Left lung (tissue), 10 donors: Measurements from ENCODE around the gene FHOD3. TPM values are rescaled to one million over a fixed set of nuclear protein-coding genes. Genes with fewer than 3 reads are reported as not detected.

Source experiments
- ATAC-seq: fragments of 200-7000 bp; cut with Tn5 transposase; one replicate; pipeline ENCODE4 v1.9.1; 2020; ENCODE audit warnings: moderate library complexity
- DNase-seq, 4 donors: peaks; one replicate each; pipeline ENCODE4 v3.0.0-alpha.2; 2013 to 2020
- H3K27ac ChIP-seq, 2 donors: fragments of 200-600 bp; sonication (generic) in 1 of 2; one replicate each; pipeline versions ENCODE4 v1.5.0 to v1.8.0; 2020 to 2021
- H3K27me3 ChIP-seq, 2 donors: fragments of 200-600 bp; sonication (generic) in 1 of 2; one replicate each; pipeline versions ENCODE4 v1.5.0 to v1.8.0; 2020 to 2021
- H3K36me3 ChIP-seq, 2 donors: fragments of 200-600 bp; sonication (generic) in 1 of 2; one replicate each; pipeline versions ENCODE4 v1.5.0 to v1.8.0; 2020 to 2021
- H3K4me1 ChIP-seq, 2 donors: fragments of 200-600 bp; one replicate each; pipeline ENCODE4 v1.8.0; 2021
- H3K4me3 ChIP-seq, 2 donors: fragments of 200-600 bp; sonication (generic) in 1 of 2; one replicate each; pipeline versions ENCODE4 v1.5.0 to v1.8.0; 2020 to 2021; ENCODE audit warnings: mild to moderate bottlenecking in 1 of 2
- H3K9me3 ChIP-seq, 2 donors: fragments of 200-600 bp; sonication (generic) in 1 of 2; one replicate each; pipeline versions ENCODE4 v1.5.0 to v1.8.0; 2020 to 2021
- intact Hi-C, 2 donors: fragments of 100-400 bp; cut with DNase I; formaldehyde crosslinking; loops; one replicate each; pipeline versions ENCODE4 v1.11.2 to v1.14.2; 2022
- polyA plus RNA-seq, 6 donors: library from polyadenylated mRNA; unstranded; fragments of 120-200 nt; gene quantifications; one replicate each; pipeline ENCODE4 v1.2.1, GENCODE V29; 2013; ENCODE audit not compliant: insufficient read length in 6 of 6
- total RNA-seq, 2 donors: library from RNA; stranded (reverse); fragmentation: NEBNext Ultra II Directional; extraction: Animal tissue kit (Norgen Biotek cat#: 25700); gene quantifications; one replicate each; pipeline ENCODE4 v1.2.1, GENCODE V29; 2021
- TF ChIP-seq, protein P1 (sequence below), 2 donors: fragments of 200-600 bp; sonication (generic) in 1 of 2; IDR thresholded peaks; one replicate each; pipeline versions ENCODE4 v1.5.0 to v1.8.0; 2021; ENCODE audit warnings: antibody characterized with exemption in 2 of 2
- donor health status: DM: no; HTN: yes; CAD: no.
- donor health status: DM: no; HTN: no; CAD: no.

The FHOD3 gene
- total and polyA plus RNA-seq, 8 donors: 0.55 to 2.9 (median 1.5) TPM

- no peak for DNase-seq
- intact Hi-C loops: no loop called here
- no peak overlapping the region for H3K27ac ChIP-seq
- no peaks in the 10 kb centered on the region for H3K4me1 ChIP-seq
- H3K4me3 ChIP-seq: no peak overlapping the region
- H3K27me3 ChIP-seq: no peaks in the 10 kb centered on the region
- TF ChIP-seq, protein P1, sequence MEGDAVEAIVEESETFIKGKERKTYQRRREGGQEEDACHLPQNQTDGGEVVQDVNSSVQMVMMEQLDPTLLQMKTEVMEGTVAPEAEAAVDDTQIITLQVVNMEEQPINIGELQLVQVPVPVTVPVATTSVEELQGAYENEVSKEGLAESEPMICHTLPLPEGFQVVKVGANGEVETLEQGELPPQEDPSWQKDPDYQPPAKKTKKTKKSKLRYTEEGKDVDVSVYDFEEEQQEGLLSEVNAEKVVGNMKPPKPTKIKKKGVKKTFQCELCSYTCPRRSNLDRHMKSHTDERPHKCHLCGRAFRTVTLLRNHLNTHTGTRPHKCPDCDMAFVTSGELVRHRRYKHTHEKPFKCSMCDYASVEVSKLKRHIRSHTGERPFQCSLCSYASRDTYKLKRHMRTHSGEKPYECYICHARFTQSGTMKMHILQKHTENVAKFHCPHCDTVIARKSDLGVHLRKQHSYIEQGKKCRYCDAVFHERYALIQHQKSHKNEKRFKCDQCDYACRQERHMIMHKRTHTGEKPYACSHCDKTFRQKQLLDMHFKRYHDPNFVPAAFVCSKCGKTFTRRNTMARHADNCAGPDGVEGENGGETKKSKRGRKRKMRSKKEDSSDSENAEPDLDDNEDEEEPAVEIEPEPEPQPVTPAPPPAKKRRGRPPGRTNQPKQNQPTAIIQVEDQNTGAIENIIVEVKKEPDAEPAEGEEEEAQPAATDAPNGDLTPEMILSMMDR (IDR thresholded peaks at IDR 0.05): no peak
- no peaks in the 10 kb centered on the region for H3K36me3 ChIP-seq
- peaks cover 0 to 21% of the 10 kb centered on the region in 2 donors for H3K9me3 ChIP-seq
- no peak for ATAC-seq
Measured at GRCh38 chr18:36396190-36396589, 98.7 kb downstream of the FHOD3 start.

DNA sequence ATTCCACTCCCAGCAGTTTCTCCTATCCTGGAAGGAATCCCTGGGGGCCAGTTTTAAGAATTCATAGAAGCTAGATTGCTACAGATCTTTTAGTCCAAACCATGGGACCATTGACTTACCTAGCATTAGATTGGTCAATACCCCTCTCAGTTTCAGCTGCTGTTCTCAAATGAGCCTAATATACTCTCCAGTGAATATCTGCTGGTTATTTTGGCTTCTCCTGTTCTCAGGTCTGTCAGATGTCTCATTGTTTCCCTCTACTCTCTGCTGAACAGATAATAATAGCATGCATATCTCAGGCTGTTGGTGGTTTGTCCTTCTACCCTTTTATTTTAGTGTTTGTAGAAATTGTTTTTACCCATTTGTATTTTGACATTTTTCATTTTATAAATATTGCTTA is 99.5 kb downstream of the FHOD3 start:
- no peaks in the 10 kb centered on the region for H3K4me1 ChIP-seq
- no peaks in the 10 kb centered on the region for H3K27me3 ChIP-seq
- H3K4me3 ChIP-seq: no peak overlapping the region
- intact Hi-C loops: no loop called here
- no peak overlapping the region for H3K27ac ChIP-seq
- no peaks in the 10 kb centered on the region for H3K36me3 ChIP-seq
- ATAC-seq (no peak), DNase-seq (no peak)
- peaks cover 0 to 21% of the 10 kb centered on the region in 2 donors for H3K9me3 ChIP-seq
- TF ChIP-seq, protein P1 (IDR thresholded peaks at IDR 0.05): no peak

DNA sequence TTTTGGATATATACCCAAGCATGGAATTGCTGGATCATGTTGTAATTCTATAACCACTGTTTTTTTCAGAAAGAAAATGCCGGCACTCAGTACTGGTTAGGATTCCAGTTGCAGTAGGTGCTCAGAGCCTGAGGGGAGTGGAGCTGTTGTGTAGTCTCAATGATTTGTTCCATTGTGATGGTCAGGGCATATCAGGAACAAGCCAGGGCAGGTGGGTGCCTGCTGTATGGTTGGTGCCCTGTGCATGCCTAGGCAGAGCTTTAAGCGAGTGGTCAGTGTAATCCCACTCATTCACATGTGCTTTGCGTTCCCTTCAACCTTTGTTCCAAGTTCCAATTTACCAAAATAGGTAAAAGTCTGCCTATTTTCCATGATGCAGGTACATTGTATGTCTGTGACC is 100.9 kb downstream of the FHOD3 start:
- Histone ChIP-seq H3K9me3 (peaks cover 0 to 21% of the 10 kb centered on the region in 2 donors), H3K36me3 (no peaks in the 10 kb centered on the region), H3K4me3 (no peak overlapping the region), H3K27me3 (no peaks in the 10 kb centered on the region), H3K4me1 (no peaks in the 10 kb centered on the region), H3K27ac (no peak overlapping the region)
- TF ChIP-seq, protein P1 (IDR thresholded peaks at IDR 0.05): no peak
- DNase-seq: no peak
- intact Hi-C loops: no loop called here
- ATAC-seq: no peak

DNA sequence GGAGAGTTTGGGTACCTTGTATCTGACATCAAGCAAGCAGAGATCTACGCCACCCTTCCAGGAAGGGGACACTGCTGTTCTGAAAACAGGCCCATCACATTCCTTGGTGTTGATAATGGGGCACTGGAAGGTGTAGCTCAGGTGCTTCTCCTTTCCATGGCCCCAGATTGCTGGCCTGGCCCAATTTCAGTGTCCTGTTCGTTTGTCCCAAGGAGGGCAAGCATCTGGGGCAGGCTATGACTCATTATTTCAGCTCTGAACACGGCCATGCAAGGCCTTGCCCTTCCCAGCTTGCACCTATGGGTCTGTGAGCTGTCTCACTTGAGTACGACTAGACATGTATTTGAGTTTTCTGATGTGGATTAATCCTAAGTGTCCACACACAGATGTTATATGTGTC is 101.5 kb downstream of the FHOD3 start:
- Histone ChIP-seq H3K9me3 (peaks cover 0 to 21% of the 10 kb centered on the region in 2 donors), H3K4me1 (no peaks in the 10 kb centered on the region), H3K36me3 (no peaks in the 10 kb centered on the region), H3K27me3 (no peaks in the 10 kb centered on the region), H3K4me3 (no peak overlapping the region), H3K27ac (no peak overlapping the region)
- DNase-seq: no peak
- TF ChIP-seq, protein P1 (IDR thresholded peaks at IDR 0.05): no peak
- intact Hi-C loops: no loop called here
- ATAC-seq: no peak

GRCh38 chr18:36401462-36401861 is 103.9 kb downstream of the FHOD3 start:
- no peaks in the 10 kb centered on the region for H3K4me1 ChIP-seq
- no peak overlapping the region for H3K4me3 ChIP-seq
- no peak for ATAC-seq
- DNase-seq: no peak
- no peaks in the 10 kb centered on the region for H3K27me3 ChIP-seq
- peaks cover 0 to 5% of the 10 kb centered on the region in 2 donors for H3K9me3 ChIP-seq
- no peak overlapping the region for H3K27ac ChIP-seq
- H3K36me3 ChIP-seq: no peaks in the 10 kb centered on the region
- TF ChIP-seq, protein P1 (IDR thresholded peaks at IDR 0.05): no peak
- intact Hi-C loops: no loop called here
